Measurements from ENCODE around the gene MAPKAP1.
"Not testable (repeated sequence)": the region's sequence is repeated elsewhere in the genome, so short reads cannot be mapped to it uniquely, and the experiment has no call there.

Gene MAPKAP1

DNA sequence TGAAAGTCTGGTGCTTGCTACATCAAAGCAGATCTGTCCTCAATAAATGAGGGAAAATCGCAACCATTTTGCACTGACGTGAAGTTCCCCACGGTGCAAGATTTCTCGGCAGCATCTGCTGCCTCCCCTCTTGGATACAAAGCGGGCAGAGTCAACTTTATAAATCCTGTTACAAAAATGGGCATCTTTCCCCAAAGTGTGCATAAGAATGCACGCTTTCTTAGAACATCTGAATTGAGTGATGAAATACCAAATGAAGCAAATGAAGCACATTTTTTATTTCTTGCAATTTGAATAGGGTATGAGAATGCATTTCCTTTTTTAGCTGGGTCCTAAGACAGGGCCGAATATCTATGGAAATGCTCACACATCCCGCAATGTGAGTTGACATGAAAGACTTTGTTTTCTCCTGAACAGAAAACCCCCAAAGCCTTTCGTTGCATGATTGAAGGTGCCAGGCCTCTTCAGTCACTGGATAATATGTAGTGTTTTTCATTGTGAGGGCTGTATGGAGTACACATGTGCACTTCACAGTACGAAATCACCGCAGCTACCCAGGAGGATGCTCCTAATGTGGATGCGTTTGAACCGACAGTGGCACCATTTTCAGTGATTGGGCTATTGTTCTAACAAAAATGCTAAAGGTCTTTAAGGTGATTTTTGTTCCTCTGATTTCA, 19.6 kb upstream of the MAPKAP1 start:
- no peak for DNase-seq

- DNase-seq = no peak
Observed at GRCh38 chr9:125707472-125707804, 430 bp upstream of the MAPKAP1 start.

DNA sequence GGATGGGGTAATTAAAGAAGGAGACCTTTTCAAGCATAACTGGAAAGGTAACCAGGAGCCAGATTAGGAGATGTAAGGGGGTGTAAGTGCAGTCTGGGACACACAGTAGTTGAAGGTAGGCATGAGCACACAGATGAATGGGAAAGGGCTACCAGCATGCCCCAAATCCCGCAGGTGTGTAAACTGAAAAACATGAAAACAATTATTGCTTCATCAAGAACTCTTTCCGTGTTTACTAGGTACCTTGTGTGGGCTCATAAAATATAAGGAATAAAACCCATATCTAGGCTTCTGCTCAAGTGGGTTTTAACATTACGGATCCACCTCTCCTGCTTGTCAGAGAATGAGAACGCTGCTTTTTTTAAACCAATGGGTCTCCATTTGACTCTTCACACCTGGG, 1.1 kb downstream of the MAPKAP1 start:
- no peak for DNase-seq

DNA sequence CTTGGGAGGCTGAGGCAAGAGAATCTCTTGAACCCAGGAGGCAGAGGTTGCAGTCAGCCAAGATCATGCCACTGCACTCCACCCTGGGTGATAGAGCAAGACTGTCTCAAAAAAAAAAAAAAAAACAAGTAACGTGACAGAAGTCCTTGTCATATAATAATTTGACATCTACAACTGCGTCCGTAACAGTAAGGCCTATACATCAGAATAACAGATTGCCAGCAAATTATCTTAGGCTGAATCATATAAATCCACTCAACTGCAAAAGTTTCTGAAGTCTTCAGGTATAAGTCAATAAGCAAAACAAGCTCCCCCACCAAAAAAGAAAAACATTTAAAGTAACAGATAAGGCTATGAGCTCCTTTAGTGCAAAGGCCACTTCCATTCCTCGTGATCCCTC, 3.3 kb downstream of the MAPKAP1 start:
- no peak for DNase-seq

DNA sequence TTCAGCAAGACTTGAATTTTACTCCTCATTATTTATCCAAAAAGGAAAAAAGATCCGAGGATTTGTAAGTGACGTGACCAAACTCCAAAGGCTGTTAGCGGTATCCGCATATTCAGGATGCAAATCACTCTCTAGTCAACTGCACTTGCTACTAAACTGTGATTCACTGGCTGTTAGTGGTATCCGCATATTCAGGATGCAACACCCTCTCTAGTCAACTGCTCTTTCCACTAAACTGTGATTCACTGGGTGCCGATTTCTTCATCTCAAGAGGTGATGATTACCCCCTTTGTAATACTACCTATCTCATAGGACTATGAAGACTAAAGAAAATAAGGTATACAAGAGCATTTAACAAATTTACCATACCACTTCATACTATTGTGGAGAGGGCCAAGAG, 5.7 kb downstream of the MAPKAP1 start:
- no peak for DNase-seq

DNA sequence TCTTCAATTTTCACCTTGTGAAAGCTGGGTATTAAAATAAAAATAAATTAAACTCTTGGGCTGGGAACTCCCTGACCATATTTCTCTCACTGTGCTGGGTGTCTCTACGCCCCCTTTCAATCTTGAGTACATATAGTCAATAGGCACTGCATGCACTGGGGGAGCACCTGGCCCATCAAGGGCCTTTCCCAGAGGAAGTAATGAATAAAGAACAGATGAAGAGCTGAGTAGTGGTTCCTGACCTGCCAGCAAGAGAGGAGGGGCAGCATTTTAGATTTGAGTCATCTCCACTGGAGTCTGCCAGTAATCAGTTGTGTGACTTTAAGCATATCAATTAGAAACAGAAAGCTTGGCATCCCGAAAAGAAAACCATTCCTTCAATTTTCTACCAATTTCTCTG, 6.2 kb downstream of the MAPKAP1 start:
- DNase-seq = no peak

- no peak for DNase-seq
Observed at GRCh38 chr9:125699870-125700269, 7.1 kb downstream of the MAPKAP1 start.

GRCh38 chr9:125696106-125696647, 10.8 kb downstream of the MAPKAP1 start:
- DNase-seq = no peak

DNA sequence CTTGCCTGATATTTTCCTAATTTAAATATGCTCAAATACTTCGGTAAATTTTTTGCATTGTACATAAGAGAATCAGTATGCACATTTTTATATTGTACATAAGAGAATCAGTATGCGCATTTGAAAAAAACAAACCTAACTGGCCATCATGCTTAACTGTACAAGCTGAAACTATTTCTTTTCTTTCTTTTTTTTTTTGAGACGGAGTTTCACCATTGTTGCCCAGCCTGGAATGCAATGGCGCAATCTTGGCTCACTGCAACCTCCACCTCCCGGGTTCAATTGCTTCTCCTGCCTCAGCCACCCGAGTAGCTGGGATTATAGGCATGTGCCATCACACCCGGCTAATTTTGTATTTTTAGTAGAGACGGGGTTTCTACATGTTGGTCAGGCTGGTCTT, 11.5 kb downstream of the MAPKAP1 start:
- DNase-seq = not testable (repeated sequence)

GRCh38 chr9:125694478-125694877, 12.5 kb downstream of the MAPKAP1 start:
- no peak for DNase-seq

GRCh38 chr9:125693492-125693891, 13.5 kb downstream of the MAPKAP1 start:
- DNase-seq = not testable (repeated sequence)

- DNase-seq = no peak
Observed at GRCh38 chr9:125691869-125692268, 15.1 kb downstream of the MAPKAP1 start.

DNA sequence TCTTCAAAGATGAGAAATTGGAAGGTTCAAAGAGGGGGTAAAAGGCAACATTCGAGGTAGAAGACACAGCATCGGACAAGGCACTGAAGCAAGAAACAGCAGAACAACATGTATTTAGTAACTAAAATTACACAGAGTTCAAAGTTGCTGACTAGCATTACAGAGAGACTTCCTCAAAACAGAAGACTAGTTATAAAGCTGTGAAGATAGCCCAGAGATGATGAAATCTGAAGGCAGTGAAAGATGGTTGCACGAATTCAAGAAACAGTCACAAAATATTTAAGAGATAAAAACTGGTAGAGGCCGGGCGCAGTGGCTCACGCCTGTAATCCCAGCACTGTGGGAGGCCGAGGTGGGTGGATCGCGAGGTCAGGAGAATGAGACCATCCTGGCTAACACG, 16.3 kb downstream of the MAPKAP1 start:
- DNase-seq = no peak

- no peak for DNase-seq
Observed at GRCh38 chr9:125687163-125687863, 19.7 kb downstream of the MAPKAP1 start.

- no peak for DNase-seq
Observed at GRCh38 chr9:125685167-125685566, 21.8 kb downstream of the MAPKAP1 start.

GRCh38 chr9:125683486-125683885, 23.5 kb downstream of the MAPKAP1 start:
- no peak for DNase-seq

GRCh38 chr9:125682340-125682739, 24.7 kb downstream of the MAPKAP1 start:
- no peak for DNase-seq

DNA sequence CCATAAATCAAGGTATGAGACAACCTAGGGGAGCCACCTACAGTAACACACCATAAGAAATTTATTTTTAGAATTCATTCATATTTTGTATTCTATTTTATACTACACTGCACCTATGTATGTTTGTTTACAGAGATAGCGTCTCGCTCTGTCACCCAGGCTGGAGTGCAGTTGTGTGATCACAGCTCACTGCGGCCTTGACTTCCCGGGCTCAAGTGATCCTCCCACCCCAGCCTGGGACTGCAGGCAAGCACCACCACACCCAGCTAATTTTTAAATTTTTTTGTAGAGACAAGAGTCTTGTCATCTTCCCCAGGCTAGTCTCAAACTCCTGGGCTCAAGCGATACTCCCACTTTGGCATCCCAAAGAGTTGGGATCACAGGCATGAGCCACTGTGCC, 25.4 kb downstream of the MAPKAP1 start:
- DNase-seq = no peak

DNA sequence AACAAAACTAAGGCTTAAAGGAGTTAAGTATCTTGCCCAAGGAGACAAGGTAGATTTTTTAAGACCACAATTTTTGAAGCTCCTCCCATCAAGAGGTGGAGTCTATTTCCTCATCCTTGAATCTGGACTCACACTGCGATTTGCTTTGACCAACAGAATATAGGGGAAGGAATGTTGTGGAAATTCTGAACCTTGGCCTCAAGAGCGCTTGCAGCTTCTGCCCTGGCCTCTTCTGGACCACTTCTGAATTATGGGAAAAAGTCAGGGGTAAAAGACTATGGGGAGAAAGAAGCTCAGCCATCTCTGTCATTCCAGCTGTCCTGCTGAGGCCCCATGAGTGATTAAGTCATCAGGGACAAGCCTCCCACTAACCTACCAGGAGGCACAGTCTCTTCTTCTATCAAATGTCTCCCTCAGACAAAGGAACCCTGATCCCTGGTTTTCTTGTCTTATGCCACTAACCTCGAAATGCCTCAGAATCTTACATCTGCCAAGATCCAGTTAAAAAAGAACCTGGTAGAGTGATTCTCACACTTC, 25.9 kb downstream of the MAPKAP1 start:
- no peak for DNase-seq

DNA sequence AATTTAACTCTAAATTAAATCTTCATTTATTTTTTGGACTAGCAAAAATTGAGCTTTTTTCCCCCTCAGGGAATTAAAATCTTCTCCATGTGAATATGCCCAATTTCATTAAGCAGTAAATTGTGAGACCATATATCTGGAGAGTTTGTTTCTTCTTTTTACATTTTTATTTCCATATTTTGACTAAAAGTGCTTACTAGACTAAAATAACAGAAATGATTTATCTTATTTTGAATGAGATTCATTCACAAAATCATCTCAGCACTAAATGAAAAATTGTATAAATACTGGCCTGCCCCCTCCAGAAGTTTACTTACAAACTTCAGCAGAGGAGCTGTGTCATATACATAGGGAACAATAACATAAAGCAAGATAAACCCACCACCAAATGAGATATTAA, 26.6 kb downstream of the MAPKAP1 start:
- DNase-seq = no peak

DNA sequence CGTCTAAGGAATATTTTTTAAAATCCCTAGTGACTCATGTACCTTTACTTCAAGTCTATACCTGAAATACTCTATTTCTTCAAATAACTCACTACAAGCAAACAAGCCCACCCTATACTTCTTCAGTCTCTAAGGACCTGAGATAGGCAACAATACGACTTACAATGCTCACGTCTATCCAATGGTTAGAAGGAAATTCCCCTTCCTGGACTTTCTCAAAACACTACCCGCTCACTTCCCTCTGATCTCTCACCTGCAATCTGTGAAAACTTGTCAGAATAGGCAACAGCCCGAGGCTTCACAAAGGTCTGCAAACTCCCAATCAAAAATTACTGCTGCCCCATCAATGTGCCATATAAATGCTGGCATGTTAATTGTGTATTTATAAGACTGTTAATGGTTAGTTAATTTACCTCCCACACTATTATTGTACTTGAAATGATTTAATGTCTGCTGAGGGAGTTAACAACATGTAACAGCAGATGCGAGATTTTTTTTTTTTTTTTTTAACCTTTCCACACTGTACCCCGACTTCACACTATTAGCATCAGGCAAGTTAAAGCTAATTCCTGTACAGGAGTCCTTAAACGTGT, 27.3 kb downstream of the MAPKAP1 start:
- DNase-seq = no peak

DNA sequence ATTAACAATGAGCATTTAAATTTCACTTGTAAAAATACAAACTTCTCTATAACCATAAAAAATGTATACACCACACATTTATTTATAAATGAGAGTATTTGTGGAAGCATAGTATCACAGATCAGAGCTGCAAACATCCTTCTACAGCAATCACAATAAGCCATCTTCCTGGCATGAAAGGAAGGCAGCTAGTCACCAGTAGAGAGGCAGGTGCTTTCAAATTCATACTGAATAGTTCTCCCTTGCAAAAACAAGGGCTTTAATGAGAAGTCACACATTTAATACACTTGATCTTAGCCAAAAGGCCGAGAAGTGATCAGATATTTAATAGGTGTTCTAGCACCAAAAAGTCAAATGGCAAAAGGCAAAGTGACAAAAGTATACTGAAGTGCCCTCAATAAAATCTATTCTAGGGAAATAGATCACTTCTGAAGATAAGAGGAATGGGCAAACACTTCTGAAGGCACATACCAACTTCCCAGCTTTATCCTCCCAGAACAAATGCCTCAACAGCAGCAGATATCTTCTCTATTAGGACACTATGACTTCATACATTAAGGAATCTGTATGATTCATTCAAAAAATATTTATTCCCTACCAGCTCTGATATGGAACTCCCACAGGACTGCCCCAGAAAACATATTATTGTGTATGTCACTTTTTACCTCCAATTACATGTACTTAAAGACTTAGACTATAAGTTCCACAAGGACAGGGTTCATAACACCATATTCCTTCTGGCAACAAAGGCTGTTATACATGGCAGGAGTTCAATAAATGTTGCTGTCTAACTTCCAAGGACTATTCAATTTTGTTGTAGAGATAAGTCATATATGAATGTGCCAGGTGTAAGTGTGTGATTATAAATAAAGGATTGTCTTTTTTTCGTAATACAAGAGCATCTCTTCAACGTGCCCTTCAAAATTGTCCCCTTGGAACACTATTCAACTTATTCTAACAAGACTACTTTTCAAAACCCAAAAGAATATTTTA, 31.7 kb downstream of the MAPKAP1 start:
- DNase-seq = no peak

DNA sequence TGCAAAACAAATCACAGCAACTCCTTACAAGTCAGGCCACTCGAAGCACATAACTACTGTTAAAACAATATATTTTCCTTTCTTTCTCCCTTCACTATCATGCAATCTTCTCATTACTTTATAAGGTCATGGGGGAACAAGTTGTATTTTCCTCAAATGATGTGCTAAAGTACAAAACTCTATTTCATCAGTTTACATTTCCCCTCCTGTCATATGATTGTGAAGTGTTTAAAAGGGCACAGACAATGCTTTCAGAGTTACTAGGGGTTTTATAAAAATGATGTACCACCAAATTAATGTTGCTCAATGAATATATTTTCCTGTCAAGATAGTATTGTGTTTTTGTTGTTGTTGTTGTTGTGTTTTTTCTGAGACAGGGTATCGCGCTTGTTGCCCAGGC, 34.1 kb downstream of the MAPKAP1 start:
- DNase-seq = no peak
